GM12878 (cell line): Measurements from ENCODE around the gene CEBPB. TPM values are rescaled to one million over a fixed set of nuclear protein-coding genes. Genes with fewer than 3 reads are reported as not detected.

Experiments
- ATAC-seq: fragments of 200-7000 bp; cut with Tn5 transposase; 3 replicates; pipeline ENCODE4 v1.9.1; 2020; ENCODE audit warnings: mild to moderate bottlenecking, moderate library complexity
- BruUV-seq: library from RNA; stranded (reverse); fragments of 400-500 nt; replicated peaks from 2 replicates; lab custom pipeline; 2021; lab: Mats Ljungman, UMichigan
- CTCF ChIA-PET: fragments of 300-600 bp; sonication (Branson Sonifier 250); formaldehyde crosslinking; extraction: SDS; loops from one replicate; lab custom pipeline; 2021; ENCODE audit warnings: inconsistent platforms; lab: Yijun Ruan, JAX
- POLR2A ChIA-PET: fragments of 350-600 bp; formaldehyde crosslinking; extraction: SDS; loops from one replicate; lab custom pipeline; 2021; ENCODE audit warnings: inconsistent platforms; lab: Charles Lee
- RAD21 ChIA-PET: fragments of 300-600 bp; sonication (Branson Sonifier 250); formaldehyde crosslinking; loops from one replicate; lab custom pipeline; 2023; ENCODE audit warnings: antibody characterized with exemption; ENCODE audit not compliant: unreplicated experiment; lab: Charles Lee
- SMC1A ChIA-PET: fragments of 300-600 bp; sonication (Branson Sonifier 250); formaldehyde crosslinking; loops from one replicate; lab custom pipeline; 2023; ENCODE audit not compliant: unreplicated experiment, uncharacterized antibody; lab: Charles Lee
- DNase-seq: peaks from one replicate; pipeline ENCODE4 v3.0.0-alpha.2; 2011; ENCODE audit warnings: low read depth, low spot score
- FAIRE-seq: peaks from 3 replicates; lab custom pipeline; 2011; peaks lifted over from hg19 to GRCh38; lab: Jason Lieb, UNC
- H2AFZ ChIP-seq: 2 replicates; pipeline ENCODE4 v1.6.0; 2011; ENCODE audit warnings: low read depth, low read length, control low read depth; ENCODE audit not compliant: control insufficient read depth
- H3K27ac ChIP-seq: 2 replicates; pipeline ENCODE4 v1.5.1; 2011; ENCODE audit warnings: control low read depth; ENCODE audit not compliant: control insufficient read depth, insufficient read depth
- H3K27me3 ChIP-seq, 2 experiments: replicated peaks in 1 of 2; 2 replicates each; pipeline versions ENCODE4 v1.6.0 to v1.6.1; 2011; ENCODE audit warnings: low read length in 1 of 2; ENCODE audit not compliant: control insufficient read depth in 2 of 2, insufficient read depth in 2 of 2
- H3K36me3 ChIP-seq, 2 experiments: 2 replicates each; pipeline ENCODE4 v1.5.1; 2011; ENCODE audit warnings: low read length in 1 of 2; ENCODE audit not compliant: control insufficient read depth in 2 of 2, insufficient read depth in 2 of 2
- H3K4me1 ChIP-seq: 2 replicates; pipeline ENCODE4 v1.6.1; 2011; ENCODE audit warnings: mild to moderate bottlenecking, low read length, moderate library complexity, mixed read lengths; ENCODE audit not compliant: control insufficient read depth, insufficient read depth
- H3K4me2 ChIP-seq: 2 replicates; pipeline ENCODE4 v1.6.0; 2011; ENCODE audit warnings: control low read depth; ENCODE audit not compliant: control insufficient read depth, insufficient read depth
- H3K4me3 ChIP-seq: fragments of 200-600 bp; sonication (generic); 2 replicates; pipeline ENCODE4 v1.5.1; 2016
- H3K79me2 ChIP-seq: 2 replicates; pipeline ENCODE4 v1.6.0; 2011; ENCODE audit warnings: low read length; ENCODE audit not compliant: control insufficient read depth, insufficient read depth
- H3K9ac ChIP-seq: 2 replicates; pipeline ENCODE4 v1.8.0; 2011; ENCODE audit warnings: low read length, control low read depth, mixed read lengths; ENCODE audit not compliant: control insufficient read depth, insufficient read depth
- H3K9me3 ChIP-seq: replicated peaks from 3 replicates; pipeline ENCODE4 v1.5.1; 2011; ENCODE audit warnings: mild to moderate bottlenecking, low read length; ENCODE audit not compliant: control insufficient read depth, insufficient read depth
- H4K20me1 ChIP-seq: 2 replicates; pipeline ENCODE4 v1.6.0; 2011; ENCODE audit not compliant: control insufficient read depth, insufficient read depth
- ATF7 ChIP-seq: fragments of 450-650 bp; IDR thresholded peaks from 2 replicates; pipeline ENCODE4 v1.6.1; 2016; ENCODE audit warnings: low read depth, mild to moderate bottlenecking
- CEBPZ ChIP-seq: fragments of 150-350 bp; IDR thresholded peaks from 2 replicates; pipeline ENCODE4 v1.6.1; 2016; ENCODE audit warnings: low read depth, low read length
- CREB1 ChIP-seq: IDR thresholded peaks from 2 replicates; pipeline ENCODE4 v1.6.1; 2012; ENCODE audit warnings: low read depth, mild to moderate bottlenecking, inconsistent platforms
- ELK1 ChIP-seq: IDR thresholded peaks from 2 replicates; pipeline ENCODE4 v1.6.1; 2012; ENCODE audit warnings: low read depth, low read length, improper control_type of control experiment
- JUND ChIP-seq: IDR thresholded peaks from 2 replicates; pipeline ENCODE4 v1.6.1; 2012; ENCODE audit warnings: low read depth, mild to moderate bottlenecking, low read length, improper control_type of control experiment, moderate library complexity
- MEF2A ChIP-seq: IDR thresholded peaks from 2 replicates; pipeline ENCODE4 v1.6.1; 2011; ENCODE audit warnings: low read depth, mild to moderate bottlenecking, low read length, moderate library complexity; ENCODE audit not compliant: insufficient read depth
- NFYB ChIP-seq: IDR thresholded peaks from 2 replicates; pipeline ENCODE4 v1.6.1; 2011; ENCODE audit warnings: low read depth, mild to moderate bottlenecking, low read length, improper control_type of control experiment, moderate library complexity; ENCODE audit not compliant: insufficient read depth
- NR2F1 ChIP-seq: fragments of 450-650 bp; conservative IDR thresholded peaks from 2 replicates; pipeline ENCODE4 v1.6.1; 2017; ENCODE audit warnings: mild to moderate bottlenecking
- POU2F2 ChIP-seq: IDR thresholded peaks from 3 replicates; pipeline ENCODE4 v1.6.1; 2011; ENCODE audit warnings: low read depth, mild to moderate bottlenecking, low read length, borderline replicate concordance
- RAD21 ChIP-seq: IDR thresholded peaks from 2 replicates; pipeline ENCODE4 v1.6.1; 2011; ENCODE audit warnings: mild to moderate bottlenecking, low read depth, low read length, moderate library complexity; ENCODE audit not compliant: insufficient read depth
- SIX5 ChIP-seq: IDR thresholded peaks from 2 replicates; pipeline ENCODE4 v1.6.1; 2011; ENCODE audit warnings: mild to moderate bottlenecking, low read depth, low read length, moderate library complexity; ENCODE audit not compliant: severe bottlenecking
- SMARCA5 ChIP-seq: fragments of 450-650 bp; IDR thresholded peaks from 2 replicates; pipeline ENCODE4 v1.6.1; 2017; ENCODE audit warnings: mild to moderate bottlenecking
- SREBF1 ChIP-seq: IDR thresholded peaks from 2 replicates; pipeline ENCODE4 v1.6.1; 2012; ENCODE audit warnings: mild to moderate bottlenecking, low read length
- SUZ12 ChIP-seq: fragments of 200-600 bp; sonication (generic); IDR thresholded peaks from one replicate; pipeline ENCODE4 v1.6.1; 2018; ENCODE audit warnings: antibody characterized with exemption, mild to moderate bottlenecking; ENCODE audit not compliant: unreplicated experiment
- WGBS: methylation state at CpG from one replicate; pipeline ENCODE4 v1.1.6; 2016; ENCODE audit warnings: low lambda C conversion rate; ENCODE audit not compliant: insufficient replicate concordance, insufficient coverage; ENCODE audit errors: missing lambda C conversion rate; 5-methylcytosine and 5-hydroxymethylcytosine counted together
- in situ Hi-C: fragments of 300-500 bp; cut with MboI; formaldehyde crosslinking; loops from 9 replicates; pipeline ENCODE4 v1.14.3; 2018; ENCODE audit warnings: mixed read lengths
- intact Hi-C: fragments of 100-400 bp; cut with micrococcal nuclease; formaldehyde crosslinking; loops from one replicate; pipeline ENCODE4 v1.14.2; 2022; ENCODE audit not compliant: unreplicated experiment
- polyA plus RNA-seq, 11 experiments: library from polyadenylated mRNA; depleted of rRNA in 4 of 11; unstranded in 6 of 11; stranded (reverse) in 5 of 11; fragments of >200 nt; fragmentation: Nextera tagmentation in 4 of 11; fragmentation: Illumina TruSeq in 1 of 11; extraction: Ambion mirVana in 4 of 11; extraction: Trizol in 1 of 11; gene quantifications; 1 replicate in 1 of 11; 2 replicates in 10 of 11; pipeline versions ENCODE4 v1.2.1 to v1.2.3, GENCODE V29; 2011 to 2016; ENCODE audit warnings: inconsistent platforms in 2 of 11, missing spikeins in 2 of 11, low read depth in 1 of 11
- total RNA-seq, 4 experiments: library from RNA; depleted of rRNA in 3 of 4; stranded (reverse); fragments of >200 nt in 3 of 4; fragmentation: Illumina TruSeq in 1 of 4; extraction: Trizol in 1 of 4; gene quantifications; 2 replicates each; pipeline versions ENCODE4 v1.2.1 to v1.2.3, GENCODE V29; 2013 to 2021
- TF ChIP-seq, protein P1 (sequence below): IDR thresholded peaks from 2 replicates; pipeline ENCODE4 v1.6.1; 2011; ENCODE audit warnings: borderline replicate concordance, low read depth, mild to moderate bottlenecking, moderate library complexity, mixed read lengths, low read length; ENCODE audit not compliant: insufficient read depth; ENCODE audit errors: extremely low read length

CEBPB gene
- total and polyA plus RNA-seq, 10 of the 15 experiments (the other 5 are each of a cell fraction or from before 2014, with no cell fraction given): 0.18 to 8.8 (median 1.6) TPM

DNA sequence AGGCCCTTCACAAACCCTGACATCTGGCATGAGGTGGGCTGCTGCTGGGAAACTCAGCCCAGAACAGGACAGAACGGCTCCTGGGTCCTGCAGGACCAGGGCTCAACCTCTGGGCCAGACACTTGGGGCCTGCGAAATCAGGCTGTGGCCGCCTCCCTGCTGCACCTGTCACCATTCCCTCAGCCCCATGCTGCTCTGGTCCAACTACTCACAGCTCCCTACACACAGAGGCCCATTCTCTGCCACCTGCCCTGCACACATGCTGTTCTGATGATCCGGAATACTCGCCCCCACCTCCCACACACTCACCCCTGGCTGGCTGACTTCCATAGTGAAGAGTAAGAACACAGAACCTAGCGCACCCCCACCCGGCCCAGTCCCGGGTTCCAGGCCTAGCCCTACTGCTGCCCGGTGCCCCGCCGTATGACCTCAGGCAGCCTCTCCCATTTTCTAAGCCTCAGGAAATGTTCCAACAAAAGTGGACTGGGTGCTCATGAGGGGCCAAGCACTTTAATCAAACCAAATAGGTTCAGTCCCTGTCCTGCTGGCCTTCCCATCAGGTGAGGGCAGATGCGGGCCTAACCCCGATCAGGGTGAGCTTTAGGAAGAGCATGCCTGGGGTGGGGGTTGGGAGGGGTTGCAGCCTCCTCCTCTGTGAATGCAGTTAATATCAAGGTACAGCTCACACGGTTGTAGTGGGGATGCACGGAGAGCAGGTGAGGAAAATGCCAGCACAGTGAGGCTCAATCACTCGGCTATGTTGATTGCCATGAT lies 41.0 kb upstream of the CEBPB start (continued):
- TF ChIP-seq ELK1 (no peak), RAD21 (no peak), POU2F2 (no peak), MEF2A (no peak)
- TF ChIP-seq, all 136 proteins: peak for 0

- no TSS peak for BruUV-seq
- FAIRE-seq: no peak
- no peak for TF ChIP-seq ATF7
- TF ChIP-seq JUND: no peak
- TF ChIP-seq NFYB: no peak
- TF ChIP-seq SREBF1: no peak
- TF ChIP-seq NR2F1: no peak
- TF ChIP-seq SMARCA5: no peak
- TF ChIP-seq CEBPZ: no peak
- TF ChIP-seq SUZ12: no peak
- no peak for TF ChIP-seq SIX5
- TF ChIP-seq CREB1: no peak
- TF ChIP-seq, protein P1, sequence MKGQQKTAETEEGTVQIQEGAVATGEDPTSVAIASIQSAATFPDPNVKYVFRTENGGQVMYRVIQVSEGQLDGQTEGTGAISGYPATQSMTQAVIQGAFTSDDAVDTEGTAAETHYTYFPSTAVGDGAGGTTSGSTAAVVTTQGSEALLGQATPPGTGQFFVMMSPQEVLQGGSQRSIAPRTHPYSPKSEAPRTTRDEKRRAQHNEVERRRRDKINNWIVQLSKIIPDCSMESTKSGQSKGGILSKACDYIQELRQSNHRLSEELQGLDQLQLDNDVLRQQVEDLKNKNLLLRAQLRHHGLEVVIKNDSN: no peak
Measured at GRCh38 chr20:50151034-50151743, 39.4 kb upstream of the CEBPB start.

More at GRCh38 chr20:50151034-50151743, 39.4 kb upstream of the CEBPB start:
- SMC1A ChIA-PET: interaction anchor here (1.3 to 3.6 kb wide), 4 partner anchors 30 to 172 kb away, joined by 3 to 28 read pairs (median 8); no protein-coding TSS in a partner anchor
- 84% methylated on average over 10 of the region's 10 CpGs for WGBS
- ATAC-seq: no peak
- Histone ChIP-seq H3K79me2 (peaks cover 57% of the 10 kb centered on the region), H3K9ac (no peak overlapping the region), H3K27ac (no peak overlapping the region), H2AFZ (no peak overlapping the region), H3K36me3 (peaks cover 3 to 4% of the 10 kb centered on the region in 2 experiments; a peak in 3 of 4 replicates), H4K20me1 (no peaks in the 10 kb centered on the region), H3K4me1 (peaks cover 22% of the 10 kb centered on the region), H3K27me3 (no peaks in the 10 kb centered on the region), H3K4me2 (peak overlapping the region; percentile 67), H3K9me3 (no peaks in the 10 kb centered on the region), H3K4me3 (no peak overlapping the region)
- CTCF ChIA-PET: interaction anchor here (0.7 to 5.5 kb wide), 3 partner anchors 30 to 81 kb away, joined by 3 to 49 read pairs (median 28); no protein-coding TSS in a partner anchor
- POLR2A ChIA-PET: interaction anchor here (0.7 to 1.5 kb wide), 2 partner anchors 19 to 30 kb away, joined by 3 to 4 read pairs; no protein-coding TSS in a partner anchor
- DNase-seq: no peak
- RAD21 ChIA-PET: interaction anchor here (3.6 kb wide), 1 partner anchor 172 kb away, joined by 13 read pairs; no protein-coding TSS in a partner anchor
- intact Hi-C loops (loop anchor here (5.0 kb wide), 1 partner anchor 39 kb away; the partner anchor contains the start of gene UBE2V1), in situ Hi-C loops (no loop called here)
